ENCODE measurements around the gene GOLGA7B.

Gene GOLGA7B

GRCh38 chr10:97911217-97911616 is 61.6 kb downstream of the GOLGA7B start:
- in situ Hi-C loops (cut with MboI; ENCODE audit: low pct_unique_long_range_greater_than_20kb, low sequenced_read_pairs) = no loop called here
- no peak for DNase-seq

- no peak for DNase-seq
- in situ Hi-C loops (cut with MboI; ENCODE audit: low pct_unique_long_range_greater_than_20kb, low sequenced_read_pairs) = no loop called here
Measured at GRCh38 chr10:97913193-97913592, 63.5 kb downstream of the GOLGA7B start.

DNA sequence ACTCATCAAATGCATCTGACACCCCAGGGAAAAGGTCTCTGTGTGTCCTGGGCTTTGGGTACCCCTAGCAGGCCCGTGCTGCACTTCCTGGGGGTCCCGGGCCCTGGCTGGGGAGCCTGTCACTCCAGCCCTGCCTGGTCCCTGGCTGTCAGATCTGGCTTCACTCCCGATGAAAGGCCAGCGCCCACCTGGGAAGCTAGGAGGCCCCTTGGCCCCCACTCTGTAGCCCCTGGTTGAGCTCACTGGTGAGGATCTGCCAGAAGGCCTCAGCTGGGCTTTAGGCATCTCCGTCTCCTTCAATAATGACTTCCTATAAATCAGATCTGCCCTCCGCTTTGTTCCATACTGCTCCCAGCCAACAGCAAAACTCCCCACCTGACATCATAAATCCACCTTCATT is 64.0 kb downstream of the GOLGA7B start:
- no peak for DNase-seq
- in situ Hi-C loops (cut with MboI; ENCODE audit: low pct_unique_long_range_greater_than_20kb, low sequenced_read_pairs) = no loop called here

- DNase-seq = no peak
- in situ Hi-C loops (cut with MboI; ENCODE audit: low pct_unique_long_range_greater_than_20kb, low sequenced_read_pairs) = no loop called here
Measured at GRCh38 chr10:97914171-97914836, 64.7 kb downstream of the GOLGA7B start.

- in situ Hi-C loops (cut with MboI; ENCODE audit: low pct_unique_long_range_greater_than_20kb, low sequenced_read_pairs) = no loop called here
- peak; percentile 60 for DNase-seq
Measured at GRCh38 chr10:97914837-97915211, 65.2 kb downstream of the GOLGA7B start.

GRCh38 chr10:97915346-97916131 is 65.9 kb downstream of the GOLGA7B start:
- no peak for DNase-seq
- in situ Hi-C loops (cut with MboI; ENCODE audit: low pct_unique_long_range_greater_than_20kb, low sequenced_read_pairs) = no loop called here

- DNase-seq = no peak
Measured at GRCh38 chr10:97916586-97916985, 66.9 kb downstream of the GOLGA7B start.

DNA sequence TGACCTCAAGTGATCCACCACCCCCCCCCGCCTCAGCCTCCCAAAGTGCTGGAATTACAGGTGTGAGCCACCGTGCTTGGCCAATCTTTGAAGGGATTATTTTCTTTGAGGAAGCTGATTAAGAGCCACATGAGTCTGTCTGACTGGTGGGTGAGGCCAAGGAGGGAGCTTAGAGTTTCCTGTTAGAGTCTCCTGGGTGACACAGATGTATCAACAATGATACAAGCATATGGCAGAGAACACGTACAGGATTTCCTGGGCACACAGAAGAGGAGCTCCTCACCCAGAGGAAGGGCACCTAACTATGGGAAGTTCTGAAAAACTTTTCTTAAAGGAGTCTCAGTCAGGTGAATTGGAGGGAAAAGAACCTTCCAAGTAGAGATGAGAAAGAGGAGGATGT is 69.4 kb downstream of the GOLGA7B start:
- in situ Hi-C loops (cut with MboI; ENCODE audit: low pct_unique_long_range_greater_than_20kb, low sequenced_read_pairs) = no loop called here
- no peak for DNase-seq

More at GRCh38 chr10:97916586-97916985, 66.9 kb downstream of the GOLGA7B start:
- in situ Hi-C loops (cut with MboI; ENCODE audit: low pct_unique_long_range_greater_than_20kb, low sequenced_read_pairs) = no loop called here

- in situ Hi-C loops (cut with MboI; ENCODE audit: low pct_unique_long_range_greater_than_20kb, low sequenced_read_pairs) = no loop called here
Measured at GRCh38 chr10:97920865-97921264, 71.2 kb downstream of the GOLGA7B start.

More at GRCh38 chr10:97920865-97921264, 71.2 kb downstream of the GOLGA7B start:
- DNase-seq = no peak
